Renal pelvis (tissue), 4 donors: ENCODE data around the gene CCDC177. TPM values are rescaled to one million over a fixed set of nuclear protein-coding genes. Genes with fewer than 3 reads are reported as not detected.

ENCODE experiments used
- DNase-seq: peaks from one replicate; pipeline ENCODE4 v3.0.0-alpha.2; 2013
- polyA plus RNA-seq, 3 donors: library from polyadenylated mRNA; unstranded; fragments of 120-200 nt; gene quantifications; one replicate each; pipeline ENCODE4 v1.2.1, GENCODE V29; 2013; ENCODE audit not compliant: insufficient read length in 3 of 3

CCDC177 gene
- polyA plus RNA-seq, 3 donors = 0.10 to 0.18 (median 0.16) TPM

DNA sequence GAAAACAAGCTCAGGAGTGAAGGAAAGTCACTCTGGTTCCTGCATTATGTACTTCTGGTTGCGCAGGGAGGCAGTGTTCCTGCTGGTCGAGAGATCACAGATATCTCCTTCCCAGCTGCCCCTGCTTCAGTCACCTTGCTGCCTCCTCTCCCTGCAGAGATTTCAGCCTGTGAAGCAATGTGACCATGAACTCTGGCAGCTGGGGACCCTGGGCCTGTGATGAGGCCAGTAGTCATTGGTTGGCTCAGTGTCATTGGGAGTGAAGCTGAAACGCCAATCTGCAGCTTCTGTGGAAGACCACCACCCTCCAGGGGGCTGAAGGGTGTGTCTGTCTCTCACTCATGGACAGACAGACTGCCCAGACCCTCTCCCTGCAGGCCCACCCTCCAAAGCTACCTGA is 45.1 kb downstream of the CCDC177 start:
- DNase-seq = no peak

DNA sequence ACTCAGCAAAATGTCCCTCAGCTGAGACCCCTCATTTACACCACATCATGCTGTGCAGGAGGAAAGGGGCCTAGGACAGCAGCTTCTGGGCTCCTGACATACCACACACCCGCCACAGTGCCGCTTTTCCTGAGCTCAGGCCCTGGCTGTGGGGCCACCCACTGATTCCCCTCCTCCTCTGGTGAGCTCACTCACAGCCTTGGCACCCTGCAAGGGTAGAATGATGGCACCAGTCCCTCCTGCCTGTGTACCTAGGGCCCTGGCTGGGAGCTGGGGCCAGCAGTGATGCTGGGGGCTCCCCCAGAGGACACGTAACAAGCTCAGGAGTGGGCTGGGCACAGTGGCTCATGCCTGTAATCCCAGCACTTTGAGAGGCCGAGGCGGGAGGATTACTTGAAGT is 45.7 kb downstream of the CCDC177 start:
- DNase-seq = no peak

DNA sequence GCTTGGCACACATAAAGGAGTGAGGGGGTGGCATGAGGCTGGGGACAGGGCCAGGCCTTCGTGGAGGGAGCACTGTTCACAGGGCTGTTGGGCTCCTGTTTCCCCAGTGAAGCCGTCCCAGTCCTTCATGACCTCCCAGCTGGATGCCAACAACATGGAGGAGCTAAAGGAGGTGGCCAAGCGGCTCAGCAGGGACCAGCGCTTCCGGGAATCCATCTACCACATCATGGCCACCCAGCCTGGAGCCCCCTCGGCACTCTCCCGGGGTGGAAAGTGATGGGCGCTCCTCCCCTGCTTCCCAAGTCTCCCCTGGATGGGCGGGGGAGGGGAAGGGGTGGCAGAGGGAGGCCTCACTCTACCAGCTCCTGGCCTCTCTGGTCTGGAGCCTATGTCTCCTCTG is 46.5 kb downstream of the CCDC177 start:
- no peak for DNase-seq

DNA sequence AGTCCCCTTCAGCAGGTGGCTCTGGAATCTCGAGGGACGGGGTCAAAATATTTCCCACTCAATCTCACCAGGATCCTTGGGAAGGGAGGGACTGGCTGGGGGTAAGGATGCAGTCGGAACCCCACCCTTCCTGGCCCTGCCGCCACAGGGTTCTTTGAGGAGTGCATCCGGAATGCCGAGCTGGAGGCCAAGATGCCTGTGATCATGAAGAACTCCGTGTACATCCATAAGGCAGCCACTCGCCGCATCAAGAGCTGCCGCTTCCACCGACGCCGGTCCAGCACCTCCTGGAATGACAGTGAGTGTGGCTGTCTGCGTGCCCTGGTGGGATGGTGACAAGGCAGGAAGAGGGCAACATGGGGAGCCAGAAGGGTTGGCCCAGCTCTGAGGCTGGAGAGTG is 47.0 kb downstream of the CCDC177 start:
- DNase-seq = no peak

DNA sequence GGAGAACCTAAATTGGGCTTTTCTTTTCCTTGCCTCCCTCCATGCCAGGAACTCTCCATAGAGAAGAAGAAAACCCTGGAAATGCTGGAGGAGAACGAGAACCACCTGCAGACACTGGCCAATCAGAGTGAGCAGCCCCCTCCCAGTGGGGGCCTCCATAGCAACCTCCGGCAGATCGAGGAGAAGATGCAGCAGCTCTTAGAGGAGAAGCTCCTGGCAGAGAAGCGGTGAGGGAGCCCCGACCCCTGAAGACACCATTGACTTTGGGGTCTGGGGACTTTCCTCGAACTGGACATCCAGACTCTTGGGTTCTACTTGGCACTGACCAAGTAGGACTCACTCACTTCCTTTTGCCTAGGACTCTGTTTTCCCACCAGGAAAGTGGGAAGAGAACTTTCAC is 48.8 kb downstream of the CCDC177 start:
- no peak for DNase-seq

DNA sequence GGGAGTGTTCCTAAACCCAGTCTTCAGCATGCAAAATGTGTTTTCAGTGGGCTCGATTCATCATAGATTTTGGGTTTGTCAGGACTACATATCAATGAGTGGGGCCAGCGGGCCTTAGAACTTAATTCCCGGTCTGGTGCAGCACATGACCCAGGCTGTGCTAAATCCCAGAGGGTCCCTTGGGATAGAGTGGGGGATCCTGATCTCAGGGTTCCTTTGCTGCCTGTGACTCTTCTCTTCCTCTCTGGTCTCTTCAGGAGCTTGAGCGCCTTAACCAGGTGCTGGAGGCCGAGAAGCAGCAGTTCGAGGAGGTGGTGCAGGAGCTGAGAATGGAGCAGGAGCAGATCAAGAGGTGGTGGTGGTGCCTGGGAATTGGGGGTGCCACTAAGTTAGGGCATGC is 52.6 kb downstream of the CCDC177 start:
- no peak for DNase-seq

Other genes starting within 250 kb of the CCDC177 start
- gene ERH, start 176.6 kb downstream of the CCDC177 start, polyA plus RNA-seq = 100 to 1,000 TPM; 299 to 347 (median 301) TPM
- gene SLC39A9, start 176.2 kb downstream of the CCDC177 start, polyA plus RNA-seq = 10 to 100 TPM; 78.1 to 91.6 (median 80.0) TPM
- gene PLEKHD1, start 90.1 kb downstream of the CCDC177 start, polyA plus RNA-seq = 1 to 10 TPM; 3.8 to 6.3 (median 3.8) TPM
- 10 to 100 TPM; 18.9 to 22.8 (median 22.4) TPM for gene SUSD6, start 36.7 kb upstream of the CCDC177 start, polyA plus RNA-seq
- gene SRSF5, start 192.3 kb upstream of the CCDC177 start, polyA plus RNA-seq = 100 to 1,000 TPM; 667 to 833 (median 704) TPM
- gene SLC10A1, start 222.4 kb upstream of the CCDC177 start, polyA plus RNA-seq = under 1 TPM in 2 of 3 donors, not detected in 1; 0.15 to 0.19 TPM